ENCODE results near the gene SRRD.

The SRRD gene

DNA sequence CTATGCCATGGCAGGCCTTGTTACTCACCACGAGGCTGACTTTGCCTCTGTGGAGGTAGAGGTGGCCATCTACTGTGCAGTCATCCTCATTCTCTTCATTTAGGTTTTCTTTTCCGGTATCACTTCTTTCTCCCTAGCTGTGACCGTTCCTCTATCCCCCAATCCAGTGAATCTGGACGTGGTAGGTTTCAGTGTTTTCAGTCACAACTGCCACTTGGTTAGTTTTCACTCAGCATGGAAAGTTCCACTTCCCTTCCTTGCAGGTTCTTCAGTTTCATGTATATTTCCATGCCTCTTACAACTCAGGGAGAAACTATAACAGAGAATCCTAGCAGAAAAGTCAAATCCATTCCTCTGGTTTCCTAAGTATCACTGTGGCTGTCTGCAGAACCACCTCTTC is 2.0 kb upstream of the SRRD start:
- H3K4me3 ChIP-seq (ENCODE audit: low read depth, low read length), result no peak overlapping the region

DNA sequence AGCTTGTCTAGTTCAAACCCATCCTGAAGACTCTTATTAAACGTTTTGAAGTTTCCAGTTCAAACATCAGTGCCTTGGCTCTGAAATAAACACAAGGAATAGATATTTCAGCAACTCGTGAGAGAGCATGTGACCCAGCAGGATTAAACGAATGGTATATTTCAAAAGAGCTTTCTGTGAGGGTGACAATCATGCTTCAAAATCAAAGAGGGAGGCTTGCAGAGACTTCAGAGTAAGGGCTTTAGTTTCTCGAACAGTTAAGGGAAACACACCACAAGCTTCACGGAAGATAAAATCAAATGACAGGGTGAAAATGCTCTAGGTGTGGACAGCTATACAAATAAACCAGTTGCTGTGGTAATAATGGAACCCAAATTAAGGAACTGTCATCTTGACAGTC is 1.5 kb upstream of the SRRD start:
- H3K4me3 ChIP-seq (ENCODE audit: low read depth, low read length), result no peak overlapping the region

DNA sequence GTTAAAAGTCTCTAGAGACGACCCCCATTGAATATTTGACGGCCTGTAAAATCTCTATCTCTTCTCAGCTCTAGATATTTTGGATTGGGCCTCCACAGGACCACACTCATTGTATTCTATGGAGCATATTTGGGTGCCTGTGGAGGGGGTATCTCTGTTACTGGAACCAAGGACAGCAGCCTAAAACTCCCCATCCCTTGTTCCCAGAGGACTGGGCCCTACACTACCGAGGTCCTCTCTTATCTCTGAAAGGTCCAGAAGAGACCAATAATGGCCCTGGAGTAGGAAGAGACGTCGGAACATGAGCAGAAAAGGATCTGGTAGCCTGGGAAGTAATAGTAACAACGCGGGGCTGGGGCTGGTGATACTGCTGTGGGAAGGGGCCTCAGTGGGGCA is 636 bp upstream of the SRRD start:
- H3K4me3 ChIP-seq (ENCODE audit: low read depth, low read length), result peak overlapping the region; percentile 98

DNA sequence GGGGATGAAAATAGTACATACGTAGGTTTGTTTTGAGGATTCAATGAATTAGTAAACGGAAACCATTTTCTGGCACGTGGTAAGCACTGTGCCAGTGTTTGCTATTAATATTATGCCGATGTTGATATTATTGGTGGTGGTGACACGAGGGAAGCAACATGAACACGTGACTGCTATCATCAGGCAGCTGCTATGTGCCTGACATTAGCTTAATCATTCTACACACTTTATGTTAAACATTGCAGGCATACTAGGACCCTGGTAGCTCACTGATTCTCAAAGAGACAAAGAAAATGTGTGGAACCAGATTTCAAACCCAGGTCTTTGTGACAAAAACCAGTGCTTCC is 656 bp downstream of the SRRD start:
- H3K4me3 ChIP-seq (ENCODE audit: low read depth, low read length), result peak overlapping the region; percentile 98

DNA sequence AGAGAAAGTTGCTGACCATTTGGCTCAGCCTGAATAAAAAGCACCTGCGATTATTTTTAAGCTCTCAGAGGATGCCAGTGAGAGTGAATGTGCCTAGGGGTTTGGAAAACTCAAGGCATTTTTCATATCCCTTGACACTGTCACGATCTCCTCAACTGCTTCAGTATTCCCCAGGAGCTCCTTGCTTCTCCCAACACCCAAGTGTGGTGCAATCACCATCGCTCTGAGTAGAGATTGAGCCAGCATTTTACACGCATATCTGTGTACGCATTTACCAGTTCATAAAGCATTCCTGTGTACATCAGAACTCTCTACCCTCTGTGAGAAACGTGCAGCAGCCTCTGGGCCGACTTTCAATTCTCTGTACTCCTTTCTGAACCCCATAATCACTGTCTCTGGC is 1.3 kb downstream of the SRRD start:
- H3K4me3 ChIP-seq (ENCODE audit: low read depth, low read length), result no peak overlapping the region

DNA sequence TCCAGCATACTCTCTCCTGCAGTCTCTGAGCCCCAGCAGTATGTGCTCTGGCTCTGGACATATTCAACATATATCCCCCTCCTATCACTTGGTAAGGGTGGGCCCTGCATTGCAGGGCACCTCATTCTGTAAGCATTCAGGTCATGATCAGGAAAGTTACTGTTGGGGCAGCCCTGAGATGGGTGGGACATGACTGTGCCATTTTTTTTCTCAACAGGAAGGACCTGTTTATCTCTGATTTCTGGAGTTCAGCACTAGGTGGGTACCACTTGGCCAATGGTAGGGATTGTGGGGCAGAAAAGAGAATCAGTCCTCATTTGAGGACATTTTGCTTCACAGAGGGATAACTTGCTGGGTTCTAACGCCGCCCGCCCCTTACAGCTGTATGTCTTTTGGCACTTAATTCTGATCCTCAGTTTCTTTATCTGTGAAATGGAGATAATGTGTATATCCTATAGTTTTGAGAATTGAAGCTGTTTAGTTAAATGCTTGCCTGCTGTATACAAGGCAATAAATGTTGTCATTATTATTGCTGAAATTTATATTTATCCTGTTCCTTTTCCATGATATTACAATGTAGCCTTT is 2.2 kb downstream of the SRRD start:
- no peak overlapping the region for H3K4me3 ChIP-seq (ENCODE audit: low read depth, low read length)

DNA sequence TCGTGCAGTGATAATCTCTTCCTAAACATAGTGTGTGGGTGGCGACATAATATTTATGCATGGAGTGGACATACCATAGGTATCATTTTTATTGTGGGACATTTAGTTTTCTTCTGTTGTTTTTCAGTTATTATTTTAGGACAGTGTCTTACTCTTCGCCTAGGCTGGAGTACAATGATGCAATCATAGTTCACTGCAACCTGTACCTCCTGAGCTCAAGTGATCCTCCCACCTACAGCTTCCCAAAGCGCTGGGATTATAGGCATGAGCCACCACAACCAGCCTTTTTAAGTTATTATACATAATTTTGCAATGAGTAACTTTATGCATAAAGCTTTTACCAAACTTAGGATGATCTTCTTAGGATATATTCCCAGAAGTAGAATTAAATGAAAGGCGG is 2.7 kb downstream of the SRRD start:
- no peak overlapping the region for H3K4me3 ChIP-seq (ENCODE audit: low read depth, low read length)

DNA sequence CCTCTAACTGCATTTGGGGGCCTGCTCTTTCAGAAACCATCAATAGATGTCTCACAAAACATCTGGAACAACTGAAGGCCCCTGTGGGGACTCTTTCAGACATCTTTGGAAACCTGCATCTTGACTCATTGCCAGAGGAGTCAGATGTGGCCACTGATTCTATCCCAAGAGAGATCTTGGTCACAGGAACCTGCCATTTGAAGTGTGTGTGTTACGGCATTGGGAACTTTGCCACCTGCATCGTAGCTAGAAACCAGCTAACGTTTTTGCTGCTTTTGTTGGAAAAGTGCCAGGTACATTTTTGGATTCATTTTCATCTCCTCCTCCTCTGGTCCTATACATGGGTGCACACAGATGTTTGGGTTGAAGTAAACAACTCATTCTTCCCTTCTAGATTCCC is 4.3 kb downstream of the SRRD start:
- no peak overlapping the region for H3K4me3 ChIP-seq (ENCODE audit: low read depth, low read length)

DNA sequence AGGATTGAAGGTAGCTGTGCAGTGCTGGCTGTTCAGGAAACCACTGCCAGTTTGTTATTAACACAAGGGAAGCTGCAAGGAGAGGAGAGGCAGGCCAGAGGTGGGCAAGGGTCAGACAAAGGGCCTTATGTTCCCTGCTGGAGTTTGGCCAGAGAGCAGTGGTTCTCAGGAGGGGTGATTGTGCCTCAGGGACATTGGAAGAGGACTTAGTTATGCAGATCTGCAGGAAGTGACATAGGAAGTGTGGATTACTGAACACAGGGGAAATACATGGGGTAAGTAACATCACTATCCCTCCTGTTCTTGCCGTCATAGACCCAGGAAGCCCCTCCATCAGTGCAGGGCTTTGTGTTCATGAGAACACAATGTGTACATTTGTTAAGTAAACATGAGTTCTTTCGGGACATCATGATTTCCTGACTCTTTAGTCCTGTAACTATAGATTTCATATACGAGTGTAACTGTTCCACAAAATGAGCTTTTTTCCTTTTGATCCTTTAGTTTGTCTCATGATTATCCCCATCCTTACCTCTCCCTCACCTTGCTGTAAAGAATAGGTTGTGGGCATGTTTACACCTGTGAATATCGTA is 5.9 kb downstream of the SRRD start:
- H3K4me3 ChIP-seq (ENCODE audit: low read depth, low read length), result no peak overlapping the region

DNA sequence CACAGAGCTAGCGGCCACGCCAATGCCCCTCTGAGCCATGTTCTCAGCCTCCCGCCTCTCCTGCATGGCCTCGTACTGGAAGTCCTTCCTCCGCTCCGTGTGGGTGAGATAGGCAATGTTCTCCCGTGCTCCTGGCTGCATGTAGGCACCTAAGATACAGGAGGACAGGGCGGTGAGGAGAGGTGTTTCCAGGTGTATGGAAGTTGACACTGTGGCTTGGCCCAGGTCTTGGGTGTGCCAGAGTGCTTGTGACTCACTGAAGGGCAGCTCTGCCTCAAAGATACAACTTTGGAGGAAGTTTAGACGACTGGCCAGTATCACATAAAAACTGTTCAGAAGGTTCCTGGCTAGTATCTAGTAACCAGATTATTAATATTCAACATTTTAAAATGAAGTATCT is 8.5 kb downstream of the SRRD start:
- no peak overlapping the region for H3K4me3 ChIP-seq (ENCODE audit: low read depth, low read length)

DNA sequence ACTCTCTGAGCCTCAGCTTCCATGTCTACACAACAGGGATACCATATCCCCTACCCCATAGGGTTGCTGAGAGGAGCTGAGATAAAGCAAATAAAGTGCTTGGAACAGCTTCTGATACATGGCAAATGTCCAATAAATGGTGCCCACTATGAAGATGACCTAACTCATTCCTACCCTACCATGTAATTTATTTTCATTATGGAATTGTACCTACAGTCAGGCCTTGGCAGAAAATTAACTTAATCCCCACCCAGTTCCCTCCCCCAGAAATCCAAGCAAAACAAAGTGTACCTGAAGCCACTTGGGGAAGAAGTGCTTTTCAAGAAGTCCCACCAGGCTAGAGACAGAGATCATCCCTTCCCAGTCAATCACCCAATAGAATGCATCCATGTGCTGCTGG is 10.8 kb downstream of the SRRD start:
- no peak overlapping the region for H3K4me3 ChIP-seq (ENCODE audit: low read depth, low read length)

DNA sequence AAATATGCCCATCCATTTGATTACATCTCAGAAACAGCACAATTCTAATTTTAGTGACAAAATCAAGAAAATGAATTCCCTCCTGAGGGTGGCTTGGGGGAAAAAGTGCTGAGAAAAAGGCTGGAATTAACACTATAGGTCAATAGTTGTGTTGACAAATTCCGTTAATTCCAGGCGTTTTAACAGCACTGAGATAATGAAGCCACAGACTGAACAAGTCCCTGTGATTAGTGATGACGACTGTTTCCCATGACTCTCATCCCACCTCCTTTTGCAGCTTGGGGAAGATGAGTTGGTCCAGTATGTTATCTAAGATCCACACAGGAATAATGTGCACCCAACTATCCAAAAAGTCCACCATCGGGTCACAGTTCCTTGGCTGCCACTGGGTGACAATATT is 12.8 kb downstream of the SRRD start:
- no peak overlapping the region for H3K4me3 ChIP-seq (ENCODE audit: low read depth, low read length)

DNA sequence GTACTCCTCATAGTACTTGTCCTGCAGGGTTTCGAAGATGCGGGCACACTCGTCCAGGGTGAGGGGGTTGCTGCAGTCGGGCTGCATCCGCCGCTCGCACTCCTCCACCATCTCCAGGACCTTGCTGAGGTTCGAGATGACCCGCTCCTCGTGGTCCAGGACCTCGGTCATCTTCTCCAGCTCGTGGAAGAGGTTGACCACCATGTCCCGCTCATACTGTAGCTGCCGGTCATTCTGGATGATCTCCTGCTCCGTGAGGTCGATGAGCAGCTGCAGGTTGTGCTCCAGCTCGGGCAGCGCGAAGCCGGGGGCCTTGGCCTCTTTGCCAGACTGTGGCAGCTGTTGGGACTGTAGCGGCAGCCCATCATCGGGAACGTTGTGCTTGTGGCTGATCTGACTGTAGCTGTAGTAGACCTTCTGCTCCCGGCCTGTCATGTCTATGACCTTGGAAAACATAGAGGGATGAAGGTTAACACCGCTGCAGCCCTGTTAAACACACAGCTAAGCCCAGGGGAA is 15.6 kb downstream of the SRRD start:
- H3K4me3 ChIP-seq (ENCODE audit: low read depth, low read length), result no peak overlapping the region

DNA sequence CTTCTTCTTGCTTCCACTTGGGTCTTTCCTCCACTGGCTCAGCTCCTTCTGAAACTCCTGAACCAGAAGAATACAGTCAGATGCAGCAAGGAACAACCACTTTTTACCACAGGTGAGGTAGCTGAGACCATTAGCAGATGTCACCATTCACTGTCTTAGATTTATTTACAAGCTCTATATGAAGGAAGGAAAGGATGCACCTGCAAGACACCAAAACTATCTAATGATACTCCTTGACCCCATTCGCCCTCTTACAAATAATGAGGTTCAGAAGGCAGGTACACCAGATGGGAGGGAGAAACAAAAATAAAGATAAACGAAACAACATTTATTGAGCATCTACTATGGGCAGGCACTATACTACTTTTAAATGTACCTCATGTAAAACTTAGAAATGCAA is 18.3 kb downstream of the SRRD start:
- H3K4me3 ChIP-seq (ENCODE audit: low read depth, low read length), result no peak overlapping the region

DNA sequence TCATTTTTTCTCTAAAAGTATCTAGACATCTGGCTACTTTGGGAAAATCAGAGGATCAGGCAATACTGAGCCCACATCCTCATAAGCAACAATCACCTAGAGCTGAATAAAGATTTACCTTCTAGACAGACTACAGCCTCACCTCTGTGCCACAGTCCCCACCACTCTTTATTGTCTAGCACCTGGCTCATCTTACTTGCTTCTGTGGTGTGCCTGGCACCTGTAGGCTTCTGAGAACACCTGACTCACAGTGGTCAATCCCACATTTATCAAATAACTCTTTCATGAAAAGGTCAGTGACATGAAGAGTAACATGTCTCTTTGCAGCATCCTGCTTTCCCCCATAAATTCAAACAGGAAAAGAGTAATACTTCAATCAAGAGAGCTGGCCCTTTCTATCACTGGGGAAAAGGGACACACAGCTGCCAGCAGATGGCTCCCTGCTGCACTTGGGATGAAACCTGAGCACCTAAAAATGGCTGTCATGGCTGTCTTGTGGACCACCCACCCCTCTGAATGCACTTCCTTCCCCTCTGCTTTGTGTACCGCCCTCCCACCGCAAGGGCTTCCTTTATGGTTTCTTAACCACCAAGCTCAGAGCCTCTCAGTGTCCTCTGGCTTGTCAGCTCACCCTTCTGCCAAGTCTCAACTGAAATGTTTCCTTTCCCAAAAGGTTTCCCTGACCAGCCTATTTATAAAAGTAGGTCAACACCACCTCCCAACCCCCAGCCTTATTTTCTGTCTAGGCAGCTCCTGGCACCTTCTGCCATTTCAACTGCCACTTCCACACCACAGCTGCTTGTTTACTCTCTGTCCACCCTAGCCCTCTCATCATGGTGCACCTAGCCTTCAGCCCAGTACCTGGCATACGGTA is 19.2 kb downstream of the SRRD start:
- H3K4me3 ChIP-seq (ENCODE audit: low read depth, low read length), result no peak overlapping the region

DNA sequence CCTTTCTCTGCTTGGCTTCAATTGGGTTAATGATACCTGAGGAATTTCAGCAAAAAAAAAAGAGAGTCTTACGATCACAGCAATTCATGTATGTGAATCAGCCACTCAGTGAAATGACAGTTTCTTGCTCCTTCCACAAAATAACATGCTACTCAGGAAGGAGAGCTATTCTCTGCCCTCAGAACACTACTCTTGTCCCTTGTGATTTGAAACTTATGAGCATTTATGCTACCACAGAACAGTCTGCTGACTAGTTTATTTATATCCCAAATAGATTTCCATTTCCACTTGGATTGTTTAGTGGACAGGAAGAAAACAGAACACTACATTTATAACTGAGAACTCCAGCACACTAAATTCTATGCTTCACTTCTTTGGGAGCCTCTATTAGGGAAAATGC is 20.1 kb downstream of the SRRD start:
- H3K4me3 ChIP-seq (ENCODE audit: low read depth, low read length), result no peak overlapping the region

DNA sequence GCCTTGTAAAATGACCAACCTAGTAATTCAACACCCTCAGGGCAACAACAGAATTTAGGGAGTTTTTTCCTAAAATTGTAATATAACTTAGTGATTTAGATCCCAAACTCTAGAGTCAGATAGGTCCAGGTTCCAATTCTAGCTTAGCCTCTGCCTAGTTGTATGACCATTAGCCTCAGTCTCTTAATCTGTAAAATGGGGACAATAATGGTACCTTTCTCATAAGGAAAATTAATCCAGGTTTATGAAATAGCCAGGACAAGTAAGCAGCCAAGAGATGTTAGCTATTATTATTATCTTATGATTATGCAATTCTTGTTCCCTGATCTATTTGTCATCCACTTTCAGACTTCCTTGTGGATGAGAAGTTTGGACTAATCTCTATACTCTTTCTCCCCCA is 24.5 kb downstream of the SRRD start:
- H3K4me3 ChIP-seq (ENCODE audit: low read depth, low read length), result no peak overlapping the region

DNA sequence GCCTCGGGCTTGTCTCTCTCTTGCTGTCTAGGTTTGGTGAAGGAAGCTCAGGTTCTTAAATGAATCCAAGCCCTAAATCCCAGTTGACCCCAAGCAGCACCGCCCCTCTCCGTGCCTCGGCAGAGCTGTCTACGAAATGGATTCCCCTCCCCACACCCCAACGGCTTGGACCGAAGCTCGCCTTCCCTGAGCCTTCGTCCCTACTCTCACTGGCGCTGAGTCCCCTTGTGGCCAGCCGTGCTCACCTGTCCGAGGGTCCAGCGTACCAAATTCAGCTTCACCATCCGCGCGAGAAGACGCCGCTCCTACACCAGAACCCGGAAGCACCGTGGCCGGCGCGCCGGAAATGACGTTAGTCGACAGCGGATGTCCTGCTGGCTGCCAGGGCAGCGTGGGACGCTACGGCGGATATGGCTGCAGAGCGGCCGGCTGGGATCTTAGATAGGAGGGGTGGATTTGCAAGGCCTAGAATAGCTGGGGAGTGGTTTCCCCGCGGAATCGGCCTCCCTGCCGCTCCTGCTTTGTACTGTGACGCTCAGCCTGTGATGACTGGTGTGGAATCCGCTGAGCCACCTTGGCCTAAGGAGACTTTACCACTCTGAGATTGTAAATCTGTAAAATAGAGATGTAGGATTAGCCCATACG is 28.6 kb downstream of the SRRD start, which contains the start of gene TFIP11:
Gene TFIP11 (minus strand): TSS at position 325 of the 645 bp plus-strand sequence. CDS start 2,201 bp downstream, outside the sequence.
- H3K4me3 ChIP-seq (ENCODE audit: low read depth, low read length), result peak within 1 kb of the TSS; percentile 89

DNA sequence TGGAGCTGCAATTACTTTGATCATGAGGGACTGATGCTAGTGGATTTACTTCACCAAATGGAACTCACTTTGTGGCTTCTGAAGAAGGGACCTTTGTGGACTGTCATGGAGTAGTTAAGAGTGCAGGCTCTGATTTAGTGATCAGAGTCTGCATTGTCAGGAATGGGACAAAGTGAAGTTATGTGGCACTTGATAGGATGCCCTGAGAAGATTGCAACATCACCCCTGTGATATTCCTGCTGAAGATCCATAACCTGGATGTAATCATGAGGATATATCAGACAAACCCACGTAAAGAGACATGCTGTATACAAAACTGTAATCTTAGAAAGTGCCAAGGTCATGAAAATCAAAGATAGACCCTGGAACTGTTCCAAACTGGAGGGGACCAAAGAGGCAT is 30.2 kb downstream of the SRRD start:
- no peak overlapping the region for H3K4me3 ChIP-seq (ENCODE audit: low read depth, low read length)

DNA sequence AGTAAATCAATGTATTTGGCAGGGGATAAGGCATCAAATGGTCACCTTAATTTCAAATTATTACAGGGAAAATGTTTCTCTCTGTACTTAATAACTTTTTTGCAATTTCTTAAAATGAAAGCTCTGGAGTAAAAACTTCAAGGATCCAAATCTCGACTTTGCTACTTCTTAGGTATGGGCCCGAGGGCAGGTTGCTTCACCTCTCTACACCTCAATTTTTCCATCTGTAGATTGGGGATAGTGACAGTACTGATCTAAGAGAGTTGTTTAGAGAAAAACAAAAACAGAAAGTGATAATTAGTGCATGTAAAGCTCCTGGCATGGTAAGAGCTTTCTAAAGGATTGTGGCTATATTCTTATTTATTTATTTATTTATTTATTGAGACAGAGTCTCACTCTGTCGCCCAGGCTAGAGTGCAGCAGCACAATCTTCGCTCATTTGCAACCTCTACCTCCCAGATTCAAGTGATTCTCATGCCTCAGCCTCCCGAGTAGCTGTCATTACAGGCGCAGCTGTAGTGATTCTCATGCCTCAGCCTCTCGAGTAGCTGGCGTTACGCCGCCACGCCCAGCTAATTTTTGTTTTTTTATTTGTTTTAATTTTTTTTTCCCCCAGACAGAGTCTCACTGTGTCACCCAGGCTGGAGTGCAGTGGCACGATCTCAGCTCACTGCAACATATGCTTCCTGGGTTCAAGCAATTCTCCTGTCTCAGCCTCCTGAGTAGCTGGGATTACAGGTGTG is 30.9 kb downstream of the SRRD start:
- H3K4me3 ChIP-seq (ENCODE audit: low read depth, low read length), result no peak overlapping the region

DNA sequence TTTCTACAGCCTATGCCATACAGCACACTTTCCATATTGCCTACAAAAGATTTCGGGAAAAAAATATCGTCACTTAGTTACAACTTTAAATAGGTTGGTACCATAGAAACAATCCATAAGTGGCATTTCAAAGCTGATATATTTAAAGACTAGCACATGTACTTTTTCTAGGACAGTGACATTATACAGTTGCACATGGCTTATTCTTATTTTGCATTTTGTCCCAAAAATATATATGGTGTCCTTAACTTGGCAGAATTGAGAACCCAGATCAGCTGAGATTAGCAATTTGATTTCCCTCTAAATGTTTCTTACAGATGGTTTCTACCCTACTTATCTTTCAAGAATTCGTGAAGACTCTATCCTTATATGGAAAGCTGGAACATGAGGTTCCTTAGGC is 32.3 kb downstream of the SRRD start:
- no peak overlapping the region for H3K4me3 ChIP-seq (ENCODE audit: low read depth, low read length)

Measured in iPS-11a (cell line).